Stimulated activated naive CD8-positive, alpha-beta T cell treated with anti-CD3 and anti-CD28 coated beads, Interleukin-15, amount 100 ng/mL, for 72 hours (primary cell): ENCODE measurements around the gene MAN2A2.

Experiments
- ATAC-seq: fragments of 150-1000 bp; cut with Tn5 transposase; 2 replicates; pipeline ENCODE4 v1.10.0; 2021; ENCODE audit warnings: mild to moderate bottlenecking, moderate library complexity
- DNase-seq, 2 donors: peaks; one replicate each; pipeline ENCODE4 v3.0.0; 2021 to 2022
- H3K27ac Mint-ChIP-seq, 2 donors: one replicate each; pipeline ENCODE4 v1.8.0; 2022; ENCODE audit warnings: mild to moderate bottlenecking in 2 of 2, mixed read lengths in 2 of 2, moderate library complexity in 2 of 2
- H3K27me3 Mint-ChIP-seq: one replicate; pipeline ENCODE4 v1.8.0; 2022; ENCODE audit warnings: mixed read lengths
- H3K4me1 Mint-ChIP-seq: one replicate; pipeline ENCODE4 v1.8.0; 2022; ENCODE audit warnings: mild to moderate bottlenecking, mixed read lengths
- H3K4me3 Mint-ChIP-seq, 2 donors: one replicate each; pipeline ENCODE4 v1.8.0; 2022; ENCODE audit warnings: mild to moderate bottlenecking in 2 of 2, mixed read lengths in 2 of 2, moderate library complexity in 1 of 2
- H3K9me3 Mint-ChIP-seq, 2 donors: one replicate each; pipeline ENCODE4 v1.8.0; 2022; ENCODE audit warnings: mixed read lengths in 2 of 2

The MAN2A2 gene

DNA sequence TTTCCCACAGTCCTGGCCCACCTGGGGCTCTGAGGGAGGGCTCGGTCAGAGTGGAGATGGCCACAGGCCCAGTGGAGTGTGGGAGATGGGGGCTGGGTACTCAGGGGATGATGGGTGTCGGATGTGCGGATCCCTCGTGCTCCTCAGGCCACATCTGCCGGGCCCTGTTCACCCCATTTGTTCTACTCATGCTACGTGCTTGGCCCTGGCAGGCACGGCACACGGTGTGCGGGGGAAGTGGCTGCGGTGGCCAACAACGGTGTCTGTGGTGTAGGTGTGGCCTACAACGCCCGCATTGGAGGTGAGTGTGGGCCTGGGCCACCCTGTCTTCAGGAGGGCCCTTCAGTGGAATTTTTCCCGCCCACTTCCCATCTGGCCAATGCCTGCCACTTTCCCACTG, 25.8 kb upstream of the MAN2A2 start:
- ATAC-seq: no peak
- Mint-ChIP-seq H3K4me3 (peak overlapping the region in 1 of 2 donors; percentile 29), H3K27me3 (no peaks in the 10 kb centered on the region), H3K9me3 (no peaks in the 10 kb centered on the region), H3K4me1 (peaks cover 49% of the 10 kb centered on the region), H3K27ac (no peak overlapping the region)
- DNase-seq: no peak

- peak overlapping the region in 1 of 2 donors; percentile 73 for H3K27ac Mint-ChIP-seq
- peaks cover 49% of the 10 kb centered on the region for H3K4me1 Mint-ChIP-seq
- H3K9me3 Mint-ChIP-seq: no peaks in the 10 kb centered on the region
- ATAC-seq (no peak), DNase-seq (no peak)
- H3K27me3 Mint-ChIP-seq: no peaks in the 10 kb centered on the region
- peak overlapping the region in 1 of 2 donors; percentile 1 for H3K4me3 Mint-ChIP-seq
Observed at GRCh38 chr15:90877996-90878395, 25.1 kb upstream of the MAN2A2 start.

GRCh38 chr15:90878660-90879059, 24.4 kb upstream of the MAN2A2 start:
- H3K27me3 Mint-ChIP-seq: no peaks in the 10 kb centered on the region
- H3K9me3 Mint-ChIP-seq: no peaks in the 10 kb centered on the region
- no peak for DNase-seq
- H3K4me1 Mint-ChIP-seq: peaks cover 49% of the 10 kb centered on the region
- H3K4me3 Mint-ChIP-seq: no peak overlapping the region
- no peak overlapping the region for H3K27ac Mint-ChIP-seq
- no peak for ATAC-seq

DNA sequence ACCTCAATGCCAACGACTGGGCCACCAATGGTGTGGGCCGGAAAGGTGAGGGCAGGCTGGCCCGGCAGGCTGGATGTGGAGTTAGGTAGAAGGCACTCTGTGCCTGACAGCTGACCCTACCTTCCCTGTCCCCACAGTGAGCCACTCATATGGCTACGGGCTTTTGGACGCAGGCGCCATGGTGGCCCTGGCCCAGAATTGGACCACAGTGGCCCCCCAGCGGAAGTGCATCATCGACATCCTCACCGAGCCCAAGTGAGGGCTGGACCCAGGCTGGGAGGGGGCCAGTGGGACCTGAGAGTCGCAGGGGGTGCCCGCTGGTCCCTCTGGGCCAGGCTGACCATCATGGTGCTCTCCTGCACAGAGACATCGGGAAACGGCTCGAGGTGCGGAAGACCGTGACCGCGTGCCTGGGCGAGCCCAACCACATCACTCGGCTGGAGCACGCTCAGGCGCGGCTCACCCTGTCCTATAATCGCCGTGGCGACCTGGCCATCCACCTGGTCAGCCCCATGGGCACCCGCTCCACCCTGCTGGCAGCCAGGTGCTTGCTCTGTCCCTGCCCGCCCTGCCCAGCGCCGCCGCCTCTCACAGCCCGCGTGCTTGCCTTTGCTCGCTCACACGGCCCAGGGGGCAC, 23.3 kb upstream of the MAN2A2 start:
- Mint-ChIP-seq H3K4me1 (peaks cover 43% of the 10 kb centered on the region), H3K27me3 (peaks cover 3% of the 10 kb centered on the region), H3K4me3 (no peak overlapping the region), H3K9me3 (no peaks in the 10 kb centered on the region), H3K27ac (no peak overlapping the region)
- no peak for DNase-seq
- ATAC-seq: no peak

DNA sequence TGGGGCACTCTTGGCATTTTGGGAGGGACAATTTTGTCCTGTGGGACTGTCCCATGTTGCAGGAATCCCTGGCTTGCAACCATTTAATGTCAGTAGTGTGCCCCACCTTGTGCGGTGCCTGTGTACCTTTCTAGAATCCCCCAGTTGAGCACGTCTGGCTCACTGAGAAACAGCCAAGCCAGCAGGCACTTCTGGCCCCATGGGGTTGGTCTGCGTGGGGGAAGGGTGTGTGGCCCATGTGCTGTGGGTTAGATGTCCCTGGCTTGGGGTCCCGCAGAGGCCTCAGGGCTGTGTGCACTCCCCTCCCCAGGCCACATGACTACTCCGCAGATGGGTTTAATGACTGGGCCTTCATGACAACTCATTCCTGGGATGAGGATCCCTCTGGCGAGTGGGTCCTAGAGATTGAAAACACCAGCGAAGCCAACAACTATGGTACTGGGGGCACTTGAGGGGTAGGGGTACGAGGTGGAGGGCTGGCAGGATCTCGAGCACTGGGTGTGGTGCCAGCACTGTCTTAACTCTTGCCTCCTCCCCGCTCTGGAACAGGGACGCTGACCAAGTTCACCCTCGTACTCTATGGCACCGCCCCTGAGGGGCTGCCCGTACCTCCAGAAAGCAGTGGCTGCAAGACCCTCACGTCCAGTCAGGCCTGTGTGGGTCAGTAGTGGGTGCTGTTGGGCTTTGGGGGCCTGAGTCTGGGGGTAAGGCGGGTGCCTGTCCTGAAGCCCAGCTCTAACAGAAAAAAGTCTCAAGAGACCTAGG, 22.5 kb upstream of the MAN2A2 start:
- ATAC-seq (no peak), DNase-seq (no peak)
- peaks cover 9% of the 10 kb centered on the region for H3K27me3 Mint-ChIP-seq
- no peaks in the 10 kb centered on the region for H3K9me3 Mint-ChIP-seq
- H3K4me3 Mint-ChIP-seq: no peak overlapping the region
- no peak overlapping the region for H3K27ac Mint-ChIP-seq
- H3K4me1 Mint-ChIP-seq: peaks cover 44% of the 10 kb centered on the region

GRCh38 chr15:90881181-90881977, 21.7 kb upstream of the MAN2A2 start:
- peak overlapping the region in 1 of 2 donors; percentile 42 for H3K27ac Mint-ChIP-seq
- DNase-seq (peak in 1 of 2 donors; percentile 29), ATAC-seq (no peak)
- peaks cover 9% of the 10 kb centered on the region for H3K27me3 Mint-ChIP-seq
- H3K9me3 Mint-ChIP-seq: no peaks in the 10 kb centered on the region
- H3K4me3 Mint-ChIP-seq: peak overlapping the region in 1 of 2 donors; percentile 39
- H3K4me1 Mint-ChIP-seq: peaks cover 48% of the 10 kb centered on the region

- Mint-ChIP-seq H3K27ac (no peak overlapping the region), H3K9me3 (no peaks in the 10 kb centered on the region), H3K4me1 (peaks cover 42% of the 10 kb centered on the region), H3K4me3 (peak overlapping the region in 1 of 2 donors; percentile 57), H3K27me3 (peaks cover 9% of the 10 kb centered on the region)
- no peak for ATAC-seq
- DNase-seq: peak in 1 of 2 donors; percentile 40
Observed at GRCh38 chr15:90881978-90882721, 21.0 kb upstream of the MAN2A2 start.

GRCh38 chr15:90882781-90883525, 20.1 kb upstream of the MAN2A2 start:
- peak in 1 of 2 donors; percentile 50 for DNase-seq
- Mint-ChIP-seq H3K9me3 (no peaks in the 10 kb centered on the region), H3K27ac (peak overlapping the region in 1 of 2 donors; percentile 65), H3K4me1 (peaks cover 39% of the 10 kb centered on the region), H3K27me3 (peaks cover 9% of the 10 kb centered on the region), H3K4me3 (peak overlapping the region; percentile 21 to 57)
- peak; percentile 5 for ATAC-seq

DNA sequence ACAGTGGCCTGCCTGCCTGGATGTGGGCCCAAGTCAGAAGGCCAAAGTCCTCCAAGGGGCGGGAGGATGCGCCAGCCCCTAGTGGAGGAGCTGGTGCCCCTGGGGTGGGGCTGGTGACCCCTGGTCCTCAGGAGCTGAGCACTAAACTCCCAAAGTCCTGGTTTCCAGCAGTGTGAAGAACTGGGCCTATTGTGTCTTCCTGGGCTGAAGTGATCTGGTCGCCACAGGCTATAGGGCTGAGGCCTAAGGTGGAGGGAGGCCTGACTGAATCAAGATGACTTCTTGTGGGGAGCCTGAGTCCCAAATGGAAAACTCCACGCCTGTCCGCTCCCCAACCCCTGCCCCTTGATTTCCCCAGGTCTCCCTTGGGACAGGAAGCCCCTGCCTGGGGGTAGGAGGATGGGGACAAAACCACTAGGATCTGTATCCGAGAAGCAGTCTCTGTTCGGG, 19.6 kb upstream of the MAN2A2 start:
- no peaks in the 10 kb centered on the region for H3K9me3 Mint-ChIP-seq
- peaks cover 39% of the 10 kb centered on the region for H3K4me1 Mint-ChIP-seq
- peak overlapping the region; percentile 34 to 65 for H3K27ac Mint-ChIP-seq
- ATAC-seq: peak; percentile 21
- H3K4me3 Mint-ChIP-seq: peak overlapping the region; percentile 21 to 57
- peaks cover 9% of the 10 kb centered on the region for H3K27me3 Mint-ChIP-seq
- peak in 1 of 2 donors; percentile 53 for DNase-seq

- DNase-seq (no peak), ATAC-seq (peak; percentile 37)
- H3K4me3 Mint-ChIP-seq: peak within 1 kb of the TSS; percentile 32 to 66
- H3K27me3 Mint-ChIP-seq: peaks cover 9% of the 10 kb centered on the region
- peak within 1 kb of the TSS; percentile 65 for H3K27ac Mint-ChIP-seq
- no peaks in the 10 kb centered on the region for H3K9me3 Mint-ChIP-seq
- peaks cover 40% of the 10 kb centered on the region for H3K4me1 Mint-ChIP-seq
Observed at GRCh38 chr15:90883976-90884718, 19.0 kb upstream of the MAN2A2 start, which contains the start of gene FES. TSS of gene FES (plus strand) at chr15:90884504. CDS start at chr15:90885046, 542 bp downstream.

GRCh38 chr15:90884719-90885431, 18.2 kb upstream of the MAN2A2 start:
- Mint-ChIP-seq H3K27me3 (peaks cover 9% of the 10 kb centered on the region), H3K4me1 (peaks cover 45% of the 10 kb centered on the region), H3K27ac (peak overlapping the region; percentile 63 to 65), H3K4me3 (peak overlapping the region; percentile 32 to 66), H3K9me3 (no peaks in the 10 kb centered on the region)
- ATAC-seq: peak; percentile 19
- peak in 1 of 2 donors; percentile 66 for DNase-seq

DNA sequence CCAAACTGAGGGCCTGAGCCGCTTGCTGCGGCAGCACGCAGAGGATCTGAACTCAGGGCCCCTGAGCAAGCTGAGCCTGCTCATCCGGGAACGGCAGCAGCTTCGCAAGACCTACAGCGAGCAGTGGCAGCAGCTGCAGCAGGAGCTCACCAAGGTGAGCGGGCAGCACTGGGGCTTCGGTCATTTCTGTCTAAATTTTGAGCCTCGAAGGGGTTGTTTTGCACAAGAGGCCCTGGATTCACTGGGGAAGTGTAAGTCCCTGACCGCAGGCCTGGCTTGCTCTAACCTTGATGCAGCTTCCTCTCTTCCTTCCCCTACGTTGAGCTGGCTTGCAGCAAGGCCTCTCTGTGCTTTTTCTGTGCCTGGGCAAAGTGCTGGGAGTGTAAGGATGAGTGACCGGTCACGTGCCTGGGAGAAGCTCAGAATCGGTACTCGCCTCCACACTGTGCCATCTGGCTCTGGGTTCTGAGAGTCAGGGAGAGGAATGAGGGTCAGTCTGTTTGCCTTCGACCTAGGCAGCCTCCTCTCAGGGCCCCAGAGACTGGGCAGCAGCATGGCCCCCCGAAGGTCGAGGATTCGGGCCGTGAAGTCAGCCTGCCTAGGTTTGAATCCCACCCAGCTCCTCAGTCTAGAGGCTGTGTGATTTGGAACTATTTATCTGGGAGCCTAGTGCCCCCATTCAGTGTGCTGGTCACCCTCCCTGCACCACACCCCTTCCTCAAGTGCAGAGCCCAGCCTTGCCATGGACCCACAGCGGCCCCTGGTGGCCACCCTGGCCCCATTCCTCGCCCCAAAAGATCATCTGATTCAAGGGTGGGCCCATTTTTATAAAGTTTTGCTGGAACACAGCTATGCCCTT, 17.4 kb upstream of the MAN2A2 start:
- H3K4me1 Mint-ChIP-seq: peaks cover 45% of the 10 kb centered on the region
- H3K27me3 Mint-ChIP-seq: peaks cover 9% of the 10 kb centered on the region
- ATAC-seq: peak; percentile 47
- DNase-seq: peak; percentile 83 to 84
- peak overlapping the region; percentile 32 to 66 for H3K4me3 Mint-ChIP-seq
- peak overlapping the region; percentile 63 to 65 for H3K27ac Mint-ChIP-seq
- no peaks in the 10 kb centered on the region for H3K9me3 Mint-ChIP-seq

DNA sequence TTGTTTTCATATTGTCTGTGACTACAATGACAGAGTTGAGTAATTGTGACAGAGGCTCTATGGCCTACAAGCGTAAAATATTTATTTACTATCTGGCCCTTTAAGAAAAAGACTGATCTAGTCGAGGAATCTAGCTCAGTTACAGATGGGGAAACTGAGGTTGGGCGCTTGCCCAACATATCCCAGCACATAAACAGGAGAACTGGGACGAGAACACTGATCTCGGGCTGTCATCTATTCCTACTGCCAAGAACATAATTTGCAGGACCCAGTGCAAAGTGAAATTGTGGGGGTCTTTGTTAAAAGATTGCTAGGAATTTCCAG, 16.8 kb upstream of the MAN2A2 start:
- Mint-ChIP-seq H3K27ac (no peak overlapping the region), H3K4me3 (no peak overlapping the region), H3K4me1 (peaks cover 45% of the 10 kb centered on the region)

More for the DNA sequence above, 16.8 kb upstream of the MAN2A2 start:
- H3K27me3 Mint-ChIP-seq: peaks cover 9% of the 10 kb centered on the region
- ATAC-seq (no peak), DNase-seq (no peak)
- H3K9me3 Mint-ChIP-seq: no peaks in the 10 kb centered on the region
